Nephron (organoid): ENCODE measurements around the gene ELP4.

ENCODE experiments used
- H3K27ac Mint-ChIP-seq, 3 experiments: 2 replicates each; pipeline ENCODE4 v1.8.0; 2020; ENCODE audit warnings: mixed read lengths in 3 of 3, mild to moderate bottlenecking in 2 of 3, moderate library complexity in 1 of 3
- H3K27me3 Mint-ChIP-seq: 2 replicates; pipeline ENCODE4 v1.8.0; 2021; ENCODE audit warnings: low read depth, mild to moderate bottlenecking, moderate library complexity, mixed read lengths
- H3K36me3 Mint-ChIP-seq: 2 replicates; pipeline ENCODE4 v1.8.0; 2020; ENCODE audit warnings: low read depth, mixed read lengths
- H3K4me1 Mint-ChIP-seq: 2 replicates; pipeline ENCODE4 v1.8.0; 2020; ENCODE audit warnings: mixed read lengths
- H3K4me3 Mint-ChIP-seq, 3 experiments: 2 replicates each; pipeline ENCODE4 v1.8.0; 2020; ENCODE audit warnings: mild to moderate bottlenecking in 3 of 3, mixed read lengths in 3 of 3, moderate library complexity in 2 of 3
- H3K9me3 Mint-ChIP-seq: 2 replicates; pipeline ENCODE4 v1.8.0; 2020; ENCODE audit warnings: mixed read lengths
- TF ChIP-seq, protein P1 (sequence below), 3 experiments: fragments of 200-600 bp; sonication (generic); IDR thresholded peaks; one replicate each; pipeline ENCODE4 v1.5.0; 2021; ENCODE audit warnings: antibody characterized with exemption in 3 of 3; ENCODE audit not compliant: unreplicated experiment in 3 of 3

ELP4 gene

DNA sequence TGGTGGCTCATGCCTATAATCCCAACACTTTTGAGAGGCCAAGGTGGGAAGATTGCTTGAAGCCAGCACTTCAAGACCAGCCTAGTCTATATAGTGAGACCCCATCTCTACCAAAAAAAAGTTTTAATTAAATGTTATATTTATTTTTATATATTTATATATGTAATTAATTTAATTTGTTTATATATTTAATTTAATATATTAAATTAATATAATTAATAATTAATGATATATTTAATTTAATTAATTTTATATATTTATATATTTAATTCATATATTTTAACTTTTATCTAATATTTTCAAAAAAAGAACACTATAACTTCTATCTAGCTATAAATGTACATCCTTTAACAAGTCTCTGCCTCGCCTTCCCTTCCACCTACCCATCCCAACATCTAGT is 196.8 kb downstream of the ELP4 start:
- H3K27me3 Mint-ChIP-seq = no peaks in the 10 kb centered on the region
- H3K4me1 Mint-ChIP-seq = no peaks in the 10 kb centered on the region
- TF ChIP-seq, protein P1, sequence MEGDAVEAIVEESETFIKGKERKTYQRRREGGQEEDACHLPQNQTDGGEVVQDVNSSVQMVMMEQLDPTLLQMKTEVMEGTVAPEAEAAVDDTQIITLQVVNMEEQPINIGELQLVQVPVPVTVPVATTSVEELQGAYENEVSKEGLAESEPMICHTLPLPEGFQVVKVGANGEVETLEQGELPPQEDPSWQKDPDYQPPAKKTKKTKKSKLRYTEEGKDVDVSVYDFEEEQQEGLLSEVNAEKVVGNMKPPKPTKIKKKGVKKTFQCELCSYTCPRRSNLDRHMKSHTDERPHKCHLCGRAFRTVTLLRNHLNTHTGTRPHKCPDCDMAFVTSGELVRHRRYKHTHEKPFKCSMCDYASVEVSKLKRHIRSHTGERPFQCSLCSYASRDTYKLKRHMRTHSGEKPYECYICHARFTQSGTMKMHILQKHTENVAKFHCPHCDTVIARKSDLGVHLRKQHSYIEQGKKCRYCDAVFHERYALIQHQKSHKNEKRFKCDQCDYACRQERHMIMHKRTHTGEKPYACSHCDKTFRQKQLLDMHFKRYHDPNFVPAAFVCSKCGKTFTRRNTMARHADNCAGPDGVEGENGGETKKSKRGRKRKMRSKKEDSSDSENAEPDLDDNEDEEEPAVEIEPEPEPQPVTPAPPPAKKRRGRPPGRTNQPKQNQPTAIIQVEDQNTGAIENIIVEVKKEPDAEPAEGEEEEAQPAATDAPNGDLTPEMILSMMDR (IDR thresholded peaks at IDR 0.05; ENCODE audit: unreplicated experiment in 3 of 3) = no peak
- no peak overlapping the region for H3K27ac Mint-ChIP-seq
- no peak overlapping the region for H3K4me3 Mint-ChIP-seq
- H3K9me3 Mint-ChIP-seq = no peaks in the 10 kb centered on the region
- H3K36me3 Mint-ChIP-seq = no peaks in the 10 kb centered on the region

DNA sequence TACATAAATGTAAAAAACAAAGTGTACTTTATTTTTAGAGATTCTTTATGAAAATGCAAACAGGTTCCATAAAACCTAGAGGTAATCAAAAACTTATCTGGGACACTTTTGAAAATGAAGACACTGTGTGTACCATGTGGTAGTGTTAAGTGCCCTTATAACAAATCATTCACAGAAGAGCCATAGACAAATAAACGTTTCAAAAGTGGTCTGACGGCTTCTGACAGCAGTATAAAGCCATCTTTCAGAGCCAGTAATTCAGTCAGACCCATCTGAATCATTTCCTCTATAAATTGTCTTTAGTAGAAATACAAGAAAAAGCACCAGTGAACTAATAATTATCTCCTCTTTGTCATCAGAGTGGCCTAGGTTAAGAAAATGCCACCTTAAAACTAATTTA is 201.6 kb downstream of the ELP4 start:
- Mint-ChIP-seq H3K4me1 (no peaks in the 10 kb centered on the region), H3K27me3 (no peaks in the 10 kb centered on the region), H3K27ac (no peak overlapping the region), H3K4me3 (no peak overlapping the region), H3K9me3 (no peaks in the 10 kb centered on the region), H3K36me3 (no peaks in the 10 kb centered on the region)
- TF ChIP-seq, protein P1 (IDR thresholded peaks at IDR 0.05; ENCODE audit: unreplicated experiment in 3 of 3) = no peak

DNA sequence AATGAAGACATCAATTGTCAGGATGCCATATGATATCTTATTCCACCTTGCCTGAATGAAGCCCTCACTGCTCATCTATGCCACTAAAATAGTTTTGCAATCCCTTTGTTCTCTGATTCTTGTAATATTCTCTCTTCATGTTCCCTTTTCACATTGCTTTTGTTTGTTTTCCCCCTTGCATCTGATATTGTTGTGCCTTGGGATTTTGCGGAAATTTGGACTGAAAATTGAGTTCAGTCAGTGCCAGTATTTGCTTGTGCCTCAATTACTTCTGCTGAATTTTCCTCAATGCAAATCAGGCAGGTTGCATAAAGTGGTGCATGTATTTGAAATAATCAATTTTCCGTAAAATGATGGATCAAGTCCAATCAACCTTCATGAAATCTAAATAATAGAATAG is 203.3 kb downstream of the ELP4 start:
- no peaks in the 10 kb centered on the region for H3K9me3 Mint-ChIP-seq
- H3K27me3 Mint-ChIP-seq = no peaks in the 10 kb centered on the region
- TF ChIP-seq, protein P1 (IDR thresholded peaks at IDR 0.05; ENCODE audit: unreplicated experiment in 3 of 3) = no peak
- H3K27ac Mint-ChIP-seq = no peak overlapping the region
- H3K4me1 Mint-ChIP-seq = no peaks in the 10 kb centered on the region
- no peaks in the 10 kb centered on the region for H3K36me3 Mint-ChIP-seq
- H3K4me3 Mint-ChIP-seq = no peak overlapping the region

DNA sequence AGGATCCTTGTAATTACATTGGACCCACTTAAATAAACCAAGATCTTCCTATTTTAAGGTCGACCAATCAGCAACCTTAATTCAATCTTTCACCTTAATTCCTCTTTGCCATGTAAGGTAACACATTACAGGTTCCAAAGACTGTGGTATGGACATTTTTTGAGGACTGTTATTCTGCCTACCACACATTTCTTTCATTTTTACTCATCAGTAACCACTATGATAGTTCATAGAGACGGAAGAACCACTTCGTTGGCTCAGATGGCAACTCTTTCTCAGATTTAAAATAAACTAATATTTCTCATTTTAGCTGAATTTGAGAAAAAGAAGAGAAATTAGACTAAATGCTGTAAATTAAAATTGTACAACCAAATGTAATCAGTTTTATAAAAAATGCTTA is 205.3 kb downstream of the ELP4 start:
- no peaks in the 10 kb centered on the region for H3K27me3 Mint-ChIP-seq
- no peak overlapping the region for H3K27ac Mint-ChIP-seq
- TF ChIP-seq, protein P1 (IDR thresholded peaks at IDR 0.05; ENCODE audit: unreplicated experiment in 3 of 3) = no peak
- H3K4me1 Mint-ChIP-seq = no peaks in the 10 kb centered on the region
- no peak overlapping the region for H3K4me3 Mint-ChIP-seq
- H3K9me3 Mint-ChIP-seq = no peaks in the 10 kb centered on the region
- H3K36me3 Mint-ChIP-seq = no peaks in the 10 kb centered on the region

DNA sequence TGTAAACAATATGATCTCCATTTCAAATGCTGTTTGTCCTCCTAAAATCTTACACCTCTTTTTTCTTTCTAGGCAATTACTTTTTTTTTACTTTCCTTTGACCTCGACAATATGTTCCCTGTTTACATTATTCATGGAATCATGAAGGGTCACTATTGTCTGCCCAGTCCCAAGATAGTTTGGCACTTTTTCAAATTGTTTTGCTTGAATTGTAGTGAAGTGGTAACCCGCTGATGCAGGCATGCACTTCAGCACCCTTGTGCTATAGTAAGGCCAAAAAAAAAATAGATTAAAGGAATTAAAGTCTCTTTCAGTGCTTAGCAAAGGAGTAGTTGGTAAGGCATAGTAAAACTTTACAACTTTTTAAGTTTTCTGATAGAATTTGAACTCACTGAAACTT is 210.7 kb downstream of the ELP4 start:
- no peaks in the 10 kb centered on the region for H3K4me1 Mint-ChIP-seq
- H3K4me3 Mint-ChIP-seq = no peak overlapping the region
- peaks cover 4% of the 10 kb centered on the region for H3K27me3 Mint-ChIP-seq
- H3K9me3 Mint-ChIP-seq = no peaks in the 10 kb centered on the region
- H3K36me3 Mint-ChIP-seq = no peaks in the 10 kb centered on the region
- H3K27ac Mint-ChIP-seq = no peak overlapping the region
- TF ChIP-seq, protein P1 (IDR thresholded peaks at IDR 0.05; ENCODE audit: unreplicated experiment in 3 of 3) = no peak

DNA sequence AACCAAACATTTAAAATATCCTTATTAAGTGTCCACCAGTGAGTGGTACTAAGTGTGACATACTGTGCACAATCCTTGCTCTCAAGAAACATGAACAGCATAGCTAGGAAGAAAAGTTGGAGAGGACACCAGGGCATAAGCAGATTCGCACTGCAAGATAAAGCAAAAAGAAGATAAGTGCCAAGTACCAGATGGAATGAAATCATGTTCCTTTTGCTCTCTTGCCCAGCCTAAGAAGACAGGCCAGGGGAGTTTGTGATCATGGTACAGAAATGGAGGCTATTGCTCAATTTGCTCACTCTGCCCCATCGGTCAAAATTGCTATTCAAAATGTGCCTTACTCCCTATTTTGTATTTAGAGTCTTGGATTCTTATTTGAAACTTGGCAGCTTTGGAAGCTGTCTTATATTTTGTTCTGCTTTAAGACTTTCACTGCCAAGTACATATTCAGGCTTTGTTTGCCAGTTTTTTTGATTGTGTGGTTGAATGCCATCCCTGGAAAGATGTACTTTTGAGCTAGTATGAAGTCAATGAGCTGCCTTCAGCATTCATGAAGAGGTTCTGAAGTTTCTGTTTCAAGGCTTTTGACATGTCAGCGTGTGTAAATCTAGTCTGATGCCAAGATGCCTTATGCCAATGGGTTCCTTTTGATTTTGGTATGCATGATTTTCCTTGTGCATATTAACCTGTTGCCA is 211.3 kb downstream of the ELP4 start:
- no peaks in the 10 kb centered on the region for H3K4me1 Mint-ChIP-seq
- no peaks in the 10 kb centered on the region for H3K9me3 Mint-ChIP-seq
- H3K27me3 Mint-ChIP-seq = peaks cover 4% of the 10 kb centered on the region

More for the DNA sequence above, 211.3 kb downstream of the ELP4 start:
- TF ChIP-seq, protein P1 (IDR thresholded peaks at IDR 0.05; ENCODE audit: unreplicated experiment in 3 of 3) = no peak
- Mint-ChIP-seq H3K36me3 (no peaks in the 10 kb centered on the region), H3K27ac (no peak overlapping the region), H3K4me3 (no peak overlapping the region)
